Activated T-cell treated with anti-CD3 and anti-CD28 coated beads, Interleukin-2, amount 50 U/mL, for 24 hours (primary cell): ENCODE data around the gene MAL.
"Not testable (repeated sequence)": the region's sequence is repeated elsewhere in the genome, so short reads cannot be mapped to it uniquely, and the experiment has no call there.

Experiments used
- DNase-seq: peaks from one replicate; pipeline ENCODE4 v3.0.0-alpha.2; 2020
- H3K27ac Mint-ChIP-seq: 2 replicates; pipeline ENCODE4 v1.8.0; 2020; ENCODE audit warnings: mild to moderate bottlenecking, mixed read lengths
- H3K27me3 Mint-ChIP-seq: 2 replicates; pipeline ENCODE4 v1.8.0; 2020; ENCODE audit warnings: mixed read lengths
- H3K36me3 Mint-ChIP-seq: 2 replicates; pipeline ENCODE4 v1.8.0; 2020; ENCODE audit warnings: low read depth, mixed read lengths
- H3K4me1 Mint-ChIP-seq: 2 replicates; pipeline ENCODE4 v1.8.0; 2020; ENCODE audit warnings: low read depth, mixed read lengths
- H3K4me3 Mint-ChIP-seq: 2 replicates; pipeline ENCODE4 v1.8.0; 2020; ENCODE audit warnings: mild to moderate bottlenecking, moderate library complexity, mixed read lengths
- H3K9me3 Mint-ChIP-seq: 2 replicates; pipeline ENCODE4 v1.8.0; 2020; ENCODE audit warnings: mixed read lengths

MAL gene

GRCh38 chr2:95030496-95030895 is 5.0 kb downstream of the MAL start:
- H3K36me3 Mint-ChIP-seq, result peaks cover 5% of the 10 kb centered on the region
- no peaks in the 10 kb centered on the region for H3K9me3 Mint-ChIP-seq
- H3K27me3 Mint-ChIP-seq, result no peaks in the 10 kb centered on the region
- no peak overlapping the region for H3K4me3 Mint-ChIP-seq
- peak overlapping the region; percentile 59 for H3K27ac Mint-ChIP-seq
- H3K4me1 Mint-ChIP-seq, result peaks cover 82% of the 10 kb centered on the region
- no peak for DNase-seq

- Mint-ChIP-seq H3K27me3 (no peaks in the 10 kb centered on the region), H3K4me3 (no peak overlapping the region), H3K36me3 (no peaks in the 10 kb centered on the region), H3K9me3 (no peaks in the 10 kb centered on the region), H3K4me1 (peaks cover 82% of the 10 kb centered on the region), H3K27ac (peak overlapping the region; percentile 14)
- DNase-seq, result no peak
Observed at GRCh38 chr2:95031076-95031725, 5.7 kb downstream of the MAL start.

GRCh38 chr2:95031726-95032116 is 6.2 kb downstream of the MAL start:
- H3K36me3 Mint-ChIP-seq, result no peaks in the 10 kb centered on the region
- peaks cover 84% of the 10 kb centered on the region for H3K4me1 Mint-ChIP-seq
- H3K9me3 Mint-ChIP-seq, result peaks cover 4% of the 10 kb centered on the region
- DNase-seq, result no peak
- H3K4me3 Mint-ChIP-seq, result no peak overlapping the region
- H3K27me3 Mint-ChIP-seq, result no peaks in the 10 kb centered on the region
- H3K27ac Mint-ChIP-seq, result no peak overlapping the region

- Mint-ChIP-seq H3K4me3 (no peak overlapping the region), H3K9me3 (peaks cover 11% of the 10 kb centered on the region), H3K27me3 (no peaks in the 10 kb centered on the region), H3K4me1 (peaks cover 84% of the 10 kb centered on the region), H3K27ac (no peak overlapping the region), H3K36me3 (no peaks in the 10 kb centered on the region)
- DNase-seq, result no peak
Observed at GRCh38 chr2:95032341-95032740, 6.8 kb downstream of the MAL start.

GRCh38 chr2:95032868-95033603 is 7.5 kb downstream of the MAL start:
- Mint-ChIP-seq H3K9me3 (peaks cover 18% of the 10 kb centered on the region), H3K4me1 (peaks cover 85% of the 10 kb centered on the region), H3K36me3 (peaks cover 5% of the 10 kb centered on the region), H3K27me3 (no peaks in the 10 kb centered on the region), H3K4me3 (no peak overlapping the region), H3K27ac (peak overlapping the region; percentile 40)
- DNase-seq, result no peak

- Mint-ChIP-seq H3K27me3 (no peaks in the 10 kb centered on the region), H3K27ac (peak overlapping the region; percentile 42), H3K36me3 (peaks cover 9% of the 10 kb centered on the region), H3K4me3 (no peak overlapping the region), H3K9me3 (peaks cover 29% of the 10 kb centered on the region), H3K4me1 (peaks cover 88% of the 10 kb centered on the region)
- DNase-seq, result no peak
Observed at GRCh38 chr2:95034221-95034620, 8.7 kb downstream of the MAL start.

GRCh38 chr2:95034818-95035217 is 9.3 kb downstream of the MAL start:
- H3K27ac Mint-ChIP-seq, result peak overlapping the region; percentile 42
- H3K9me3 Mint-ChIP-seq, result peaks cover 32% of the 10 kb centered on the region
- H3K4me3 Mint-ChIP-seq, result no peak overlapping the region
- H3K27me3 Mint-ChIP-seq, result no peaks in the 10 kb centered on the region
- H3K36me3 Mint-ChIP-seq, result peaks cover 9% of the 10 kb centered on the region
- DNase-seq, result no peak
- peaks cover 86% of the 10 kb centered on the region for H3K4me1 Mint-ChIP-seq

- H3K9me3 Mint-ChIP-seq, result peaks cover 34% of the 10 kb centered on the region
- peaks cover 11% of the 10 kb centered on the region for H3K36me3 Mint-ChIP-seq
- no peak for DNase-seq
- peaks cover 86% of the 10 kb centered on the region for H3K4me1 Mint-ChIP-seq
- no peak overlapping the region for H3K4me3 Mint-ChIP-seq
- peak overlapping the region; percentile 91 for H3K27ac Mint-ChIP-seq
- H3K27me3 Mint-ChIP-seq, result no peaks in the 10 kb centered on the region
Observed at GRCh38 chr2:95036596-95037383, 11.3 kb downstream of the MAL start.

GRCh38 chr2:95037384-95037839 is 11.9 kb downstream of the MAL start:
- H3K9me3 Mint-ChIP-seq, result peaks cover 34% of the 10 kb centered on the region
- H3K27me3 Mint-ChIP-seq, result no peaks in the 10 kb centered on the region
- H3K36me3 Mint-ChIP-seq, result peaks cover 11% of the 10 kb centered on the region
- peaks cover 88% of the 10 kb centered on the region for H3K4me1 Mint-ChIP-seq
- H3K4me3 Mint-ChIP-seq, result no peak overlapping the region
- peak overlapping the region; percentile 91 for H3K27ac Mint-ChIP-seq
- no peak for DNase-seq

GRCh38 chr2:95037841-95038585 is 12.5 kb downstream of the MAL start:
- peaks cover 89% of the 10 kb centered on the region for H3K4me1 Mint-ChIP-seq
- peaks cover 11% of the 10 kb centered on the region for H3K36me3 Mint-ChIP-seq
- not testable (repeated sequence) for H3K27me3 Mint-ChIP-seq, H3K4me3 Mint-ChIP-seq, DNase-seq
- peaks cover 34% of the 10 kb centered on the region for H3K9me3 Mint-ChIP-seq
- H3K27ac Mint-ChIP-seq, result peak overlapping the region; percentile 91

GRCh38 chr2:95038635-95039298 is 13.3 kb downstream of the MAL start:
- Mint-ChIP-seq H3K4me1 (peaks cover 90% of the 10 kb centered on the region), H3K9me3 (peaks cover 34% of the 10 kb centered on the region), H3K27ac (peak overlapping the region; percentile 91), H3K27me3 (no peaks in the 10 kb centered on the region), H3K36me3 (peaks cover 11% of the 10 kb centered on the region), H3K4me3 (no peak overlapping the region)
- DNase-seq, result no peak

GRCh38 chr2:95039363-95039762 is 13.9 kb downstream of the MAL start:
- DNase-seq, result no peak
- peak overlapping the region; percentile 91 for H3K27ac Mint-ChIP-seq
- peaks cover 90% of the 10 kb centered on the region for H3K4me1 Mint-ChIP-seq

GRCh38 chr2:95039978-95040377 is 14.5 kb downstream of the MAL start:
- H3K36me3 Mint-ChIP-seq, result peaks cover 15% of the 10 kb centered on the region
- H3K27me3 Mint-ChIP-seq, result no peaks in the 10 kb centered on the region
- H3K9me3 Mint-ChIP-seq, result peaks cover 34% of the 10 kb centered on the region
- H3K27ac Mint-ChIP-seq, result peak overlapping the region; percentile 91
- no peak for DNase-seq
- H3K4me1 Mint-ChIP-seq, result peaks cover 85% of the 10 kb centered on the region
- no peak overlapping the region for H3K4me3 Mint-ChIP-seq

More at GRCh38 chr2:95039363-95039762, 13.9 kb downstream of the MAL start:
- H3K9me3 Mint-ChIP-seq, result peaks cover 34% of the 10 kb centered on the region
- H3K27me3 Mint-ChIP-seq, result no peaks in the 10 kb centered on the region
- peaks cover 15% of the 10 kb centered on the region for H3K36me3 Mint-ChIP-seq
- no peak overlapping the region for H3K4me3 Mint-ChIP-seq

- Mint-ChIP-seq H3K27ac (peak overlapping the region; percentile 37), H3K9me3 (peaks cover 34% of the 10 kb centered on the region), H3K36me3 (peaks cover 15% of the 10 kb centered on the region), H3K27me3 (no peaks in the 10 kb centered on the region), H3K4me1 (peaks cover 85% of the 10 kb centered on the region), H3K4me3 (no peak overlapping the region)
- DNase-seq, result no peak
Observed at GRCh38 chr2:95040426-95040825, 14.9 kb downstream of the MAL start.
